HepG2 (cell line): ENCODE results near the gene RING1. TPM values are rescaled to one million over a fixed set of nuclear protein-coding genes. Genes with fewer than 3 reads are reported as not detected.

ENCODE experiments used
- ATAC-seq: fragments of 200-7000 bp; cut with Tn5 transposase; 3 replicates; pipeline ENCODE4 v1.9.1; 2020; ENCODE audit warnings: mild to moderate bottlenecking, moderate library complexity
- BruUV-seq: library from RNA; stranded (reverse); fragments of 400-500 nt; replicated peaks from 2 replicates; lab custom pipeline; 2021; lab: Mats Ljungman, UMichigan
- CTCF ChIA-PET: fragments of 300-600 bp; formaldehyde crosslinking; extraction: SDS; loops from one replicate; lab custom pipeline; 2021; ENCODE audit warnings: low total read pairs, inconsistent platforms, low intra/inter-chr PET ratio; lab: Yijun Ruan, JAX
- POLR2A ChIA-PET: fragments of 350-600 bp; sonication (Branson Sonifier 250); formaldehyde crosslinking; loops from one replicate; lab custom pipeline; 2020; ENCODE audit warnings: antibody characterized with exemption, inconsistent platforms; lab: Yijun Ruan, JAX
- DNase-seq: peaks from one replicate; pipeline ENCODE4 v3.0.0-alpha.2; 2015; ENCODE audit warnings: low spot score
- FAIRE-seq: peaks from 3 replicates; lab custom pipeline; 2011; peaks lifted over from hg19 to GRCh38; lab: Jason Lieb, UNC
- H2AFZ ChIP-seq: one replicate; pipeline ENCODE4 v1.6.1; 2011; ENCODE audit warnings: low read length, inconsistent platforms
- H3K27ac ChIP-seq: fragments of 300-600 bp; 3 replicates; pipeline ENCODE4 v1.8.0; 2011; ENCODE audit warnings: mixed run types, mild to moderate bottlenecking, mixed read lengths, low read length, inconsistent platforms; ENCODE audit not compliant: insufficient read depth; ENCODE audit errors: extremely low read length
- H3K27me3 ChIP-seq, 2 experiments: fragments of 200-600 bp in 1 of 2; 2 replicates in 1 of 2; 3 replicates in 1 of 2; pipeline versions ENCODE4 v1.6.0 to v1.8.0; 2011; ENCODE audit warnings: low read length in 2 of 2, mild to moderate bottlenecking in 2 of 2, moderate library complexity in 2 of 2, inconsistent platforms in 1 of 2; ENCODE audit not compliant: insufficient read depth in 2 of 2, control insufficient read depth in 1 of 2
- H3K36me3 ChIP-seq, 2 experiments: fragments of 200-600 bp in 1 of 2; replicated peaks in 1 of 2; 2 replicates in 1 of 2; 3 replicates in 1 of 2; pipeline versions ENCODE4 v1.5.1 to v1.8.0; 2011; ENCODE audit warnings: low read length in 2 of 2, inconsistent platforms in 1 of 2; ENCODE audit not compliant: insufficient read depth in 2 of 2, control insufficient read depth in 1 of 2
- H3K4me1 ChIP-seq: 2 replicates; pipeline ENCODE4 v1.5.1; 2012; ENCODE audit warnings: low read length, inconsistent platforms; ENCODE audit not compliant: insufficient read depth
- H3K4me2 ChIP-seq: 2 replicates; pipeline ENCODE4 v1.6.0; 2011; ENCODE audit warnings: low read depth, low read length, inconsistent platforms
- H3K4me3 ChIP-seq, 3 experiments: fragments of 200-600 bp in 1 of 3; sonication (generic), shearing (Covaris generic) in 1 of 3; replicated peaks in 1 of 3; 2 replicates each; pipeline ENCODE4 v1.5.1; 2011 to 2016; ENCODE audit warnings: low read length in 3 of 3, inconsistent platforms in 2 of 3, low read depth in 2 of 3, mild to moderate bottlenecking in 2 of 3, control low read depth in 1 of 3, mixed read lengths in 1 of 3; ENCODE audit not compliant: insufficient read depth in 1 of 3
- H3K79me2 ChIP-seq: one replicate; pipeline ENCODE4 v1.6.1; 2011; ENCODE audit warnings: low read length, inconsistent platforms; ENCODE audit not compliant: insufficient read depth
- H3K9ac ChIP-seq: 2 replicates; pipeline ENCODE4 v1.6.0; 2011; ENCODE audit warnings: mild to moderate bottlenecking, low read depth, low read length, inconsistent platforms; ENCODE audit not compliant: insufficient read depth
- H3K9me3 ChIP-seq: 2 replicates; pipeline ENCODE4 v1.5.1; 2012; ENCODE audit warnings: mild to moderate bottlenecking, low read length
- H4K20me1 ChIP-seq: 2 replicates; pipeline ENCODE4 v1.6.0; 2011; ENCODE audit warnings: inconsistent platforms, mild to moderate bottlenecking, low read length, moderate library complexity; ENCODE audit not compliant: insufficient read depth
- HNF4G ChIP-seq, 2 experiments: sonication (generic) in 1 of 2; formaldehyde crosslinking in 1 of 2; IDR thresholded peaks; 2 replicates each; pipeline versions ENCODE4 v1.4.0 to v1.6.1; 2011 to 2020; ENCODE audit warnings: borderline replicate concordance in 2 of 2, low read depth in 2 of 2, mild to moderate bottlenecking in 2 of 2, low read length in 1 of 2, missing genetic modification reagents in 1 of 2, moderate library complexity in 1 of 2
- NCOR1 ChIP-seq: fragments of 200-600 bp; sonication (generic); IDR thresholded peaks from 2 replicates; pipeline ENCODE4 v1.7.0; 2017; ENCODE audit warnings: antibody characterized with exemption, low read length, borderline replicate concordance
- NR2F6 ChIP-seq, 2 experiments: IDR thresholded peaks; 2 replicates each; pipeline ENCODE4 v1.6.1; 2016; ENCODE audit warnings: antibody characterized with exemption in 1 of 2, mild to moderate bottlenecking in 1 of 2
- SIX1 ChIP-seq: sonication (generic); formaldehyde crosslinking; IDR thresholded peaks from 2 replicates; pipeline ENCODE4 v1.4.0; 2020; ENCODE audit warnings: missing genetic modification reagents, borderline replicate concordance
- WGBS: methylation state at CpG from one replicate; pipeline ENCODE4 v1.1.6; 2017; ENCODE audit warnings: low lambda C conversion rate; 5-methylcytosine and 5-hydroxymethylcytosine counted together
- in situ Hi-C: cut with HindIII; loops from 2 replicates; pipeline ENCODE4 v1.10.0; 2017; ENCODE audit warnings: low pct_unique_long_range_greater_than_20kb; ENCODE audit not compliant: extremely low pct_ligation_motif_present
- intact Hi-C: fragments of 100-400 bp; cut with micrococcal nuclease; formaldehyde crosslinking; loops from one replicate; pipeline ENCODE4 v1.10.0; 2022; ENCODE audit not compliant: unreplicated experiment
- polyA plus RNA-seq, 8 experiments: library from polyadenylated mRNA; depleted of rRNA in 3 of 8; stranded (reverse) in 7 of 8; unstranded in 1 of 8; fragments of >200 nt; fragmentation: Illumina TruSeq in 4 of 8; extraction: Trizol in 4 of 8; gene quantifications; 2 replicates each; pipeline versions ENCODE4 v1.2.1 to v1.2.3, GENCODE V29; 2011 to 2016; ENCODE audit warnings: low read depth in 4 of 8, missing spikeins in 1 of 8, mixed read lengths in 1 of 8; ENCODE audit not compliant: insufficient read depth in 1 of 8
- total RNA-seq, 5 experiments: library from RNA; depleted of rRNA; stranded (reverse); fragments of >200 nt; fragmentation: Illumina TruSeq; extraction: Trizol; gene quantifications; 2 replicates each; pipeline ENCODE4 v1.2.3, GENCODE V29; 2016; ENCODE audit warnings: low read depth in 1 of 5
- TF ChIP-seq, protein P1 (sequence below): sonication (generic); formaldehyde crosslinking; IDR thresholded peaks from 2 replicates; pipeline ENCODE4 v1.4.0; 2020; ENCODE audit warnings: missing genetic modification reagents; ENCODE audit errors: not compliant biosample characterization

The RING1 gene
- total and polyA plus RNA-seq, 2 of the 13 experiments (the other 11 are each of a cell fraction or from before 2014, with no cell fraction given), result 23.9 to 33.6 TPM

DNA sequence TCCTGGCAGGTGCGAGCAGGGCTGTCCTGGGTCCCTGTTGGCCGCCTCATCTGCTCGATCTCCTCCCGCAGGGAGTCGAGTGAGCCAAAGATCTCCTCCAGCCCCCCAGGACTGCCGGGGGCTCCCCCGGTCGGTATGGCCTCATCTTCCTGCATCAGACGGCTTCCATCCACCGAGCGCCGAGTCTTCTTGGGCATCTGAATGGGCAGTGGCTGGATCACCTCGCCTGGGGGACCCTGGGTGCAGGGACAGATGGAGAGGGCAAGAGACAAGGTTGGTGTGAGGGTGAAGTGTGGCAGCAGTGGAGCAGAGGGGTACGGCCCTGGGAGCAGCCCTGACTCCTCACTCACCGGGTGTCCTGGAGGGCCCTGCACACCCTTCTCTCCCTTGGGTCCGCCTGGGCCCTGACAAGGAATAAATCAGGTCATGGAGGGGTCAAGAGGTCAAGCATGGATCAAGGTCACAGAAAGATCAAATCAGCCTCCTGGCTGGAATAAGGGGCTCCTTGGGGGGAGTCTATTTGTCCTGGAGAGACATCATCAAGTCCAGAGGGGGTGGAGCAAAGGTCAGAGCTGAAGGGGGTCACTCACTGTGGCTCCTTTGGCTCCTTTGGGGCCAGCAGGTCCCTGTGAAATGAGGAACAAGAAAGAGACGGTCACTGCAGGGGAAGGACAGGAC lies 42.6 kb upstream of the RING1 start:
- no peak for TF ChIP-seq SIX1
- peak; percentile 34; the same call in 1 of the 2 replicates for TF ChIP-seq NCOR1
- peak; percentile 20; the same call in 1 of the 2 replicates for TF ChIP-seq NR2F6 (IDR thresholded peaks at IDR 0.05)
- no peak for TF ChIP-seq NR2F6 (CRISPR knock-in tag; IDR thresholded peaks at IDR 0.05)
- DNase-seq (no peak), FAIRE-seq (no peak), ATAC-seq (no peak)
- in situ Hi-C loops, result loop anchor here (10.0 kb wide), 1 partner anchor 151 kb away; no protein-coding TSS in a partner anchor
- no peak overlapping the region for H2AFZ ChIP-seq
- H3K79me2 ChIP-seq, result no peaks in the 10 kb centered on the region
- intact Hi-C loops, result no loop called here
- no peaks in the 10 kb centered on the region for H4K20me1 ChIP-seq
- H3K36me3 ChIP-seq, result no peaks in the 10 kb centered on the region
- POLR2A ChIA-PET, result no interaction called here
- no peak overlapping the region for H3K4me3 ChIP-seq
- 48% methylated on average over 14 of the region's 17 CpGs for WGBS
- H3K27ac ChIP-seq, result no peak overlapping the region
- H3K4me1 ChIP-seq, result peaks cover 23% of the 10 kb centered on the region
- H3K27me3 ChIP-seq, result peaks cover 6 to 21% of the 10 kb centered on the region in 2 experiments; a peak in 4 of 5 replicates
- no peak overlapping the region for H3K9ac ChIP-seq
- no peak overlapping the region for H3K4me2 ChIP-seq
- BruUV-seq, result no TSS peak
- CTCF ChIA-PET, result no interaction called here
- no peaks in the 10 kb centered on the region for H3K9me3 ChIP-seq

DNA sequence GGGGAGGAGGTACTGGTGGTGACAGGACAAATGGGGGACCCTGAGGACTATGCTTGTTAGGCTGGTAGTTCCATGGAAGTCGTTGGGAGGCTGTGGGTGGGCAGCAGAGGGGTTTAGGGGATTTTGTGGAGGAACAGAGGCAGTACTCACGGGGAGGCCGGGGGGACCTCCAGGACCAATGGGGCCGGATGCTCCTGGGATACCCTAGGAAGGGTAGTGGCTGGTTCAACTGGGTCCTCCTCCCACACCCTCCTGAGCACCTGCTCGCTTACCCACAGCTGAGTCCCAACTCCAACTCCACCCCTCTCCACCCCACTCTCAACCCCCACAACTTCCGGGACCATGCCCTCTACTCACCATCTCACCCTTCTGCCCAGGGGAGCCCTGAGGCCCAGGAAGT lies 41.9 kb upstream of the RING1 start:
- no peaks in the 10 kb centered on the region for H3K79me2 ChIP-seq
- FAIRE-seq, result no peak
- no peak overlapping the region for H3K27ac ChIP-seq
- no peaks in the 10 kb centered on the region for H3K36me3 ChIP-seq
- no peak for DNase-seq
- H3K4me2 ChIP-seq, result no peak overlapping the region
- H3K27me3 ChIP-seq, result peaks cover 6 to 15% of the 10 kb centered on the region in 2 experiments; a peak in 3 of 5 replicates
- H3K4me3 ChIP-seq, result no peak overlapping the region
- no peaks in the 10 kb centered on the region for H4K20me1 ChIP-seq
- intact Hi-C loops, result no loop called here
- no TSS peak for BruUV-seq
- ChIA-PET POLR2A (no interaction called here), CTCF (no interaction called here)
- WGBS, result 14% methylated on average over 4 of the region's 6 CpGs
- no peaks in the 10 kb centered on the region for H3K9me3 ChIP-seq
- in situ Hi-C loops, result loop anchor here (10.0 kb wide), 1 partner anchor 152 kb away; no protein-coding TSS in a partner anchor
- TF ChIP-seq, protein P1, sequence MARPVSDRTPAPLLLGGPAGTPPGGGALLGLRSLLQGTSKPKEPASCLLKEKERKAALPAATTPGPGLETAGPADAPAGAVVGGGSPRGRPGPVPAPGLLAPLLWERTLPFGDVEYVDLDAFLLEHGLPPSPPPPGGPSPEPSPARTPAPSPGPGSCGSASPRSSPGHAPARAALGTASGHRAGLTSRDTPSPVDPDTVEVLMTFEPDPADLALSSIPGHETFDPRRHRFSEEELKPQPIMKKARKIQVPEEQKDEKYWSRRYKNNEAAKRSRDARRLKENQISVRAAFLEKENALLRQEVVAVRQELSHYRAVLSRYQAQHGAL, result no peak
- TF ChIP-seq HNF4G (IDR thresholded peaks at IDR 0.05; ENCODE audit: borderline replicate concordance, low read depth, low read length), result 0 out of 2 replicates have a peak, but pooled peaks have one; percentile 4
- TF ChIP-seq HNF4G (CRISPR knock-in tag; IDR thresholded peaks at IDR 0.05; ENCODE audit: borderline replicate concordance, low read depth), result no peak
- H2AFZ ChIP-seq, result no peak overlapping the region
- no peak overlapping the region for H3K9ac ChIP-seq
- H3K4me1 ChIP-seq, result peaks cover 17% of the 10 kb centered on the region
- no peak for ATAC-seq
